ENCODE measurements around the gene TRIM14.
"Not testable (repeated sequence)": the region's sequence is repeated elsewhere in the genome, so short reads cannot be mapped to it uniquely, and the experiment has no call there.

Gene TRIM14

GRCh38 chr9:98117984-98118639, 910 bp downstream of the TRIM14 start:
- in situ Hi-C loops (cut with HindIII; ENCODE audit: low sequenced_read_pairs): no loop called here

DNA sequence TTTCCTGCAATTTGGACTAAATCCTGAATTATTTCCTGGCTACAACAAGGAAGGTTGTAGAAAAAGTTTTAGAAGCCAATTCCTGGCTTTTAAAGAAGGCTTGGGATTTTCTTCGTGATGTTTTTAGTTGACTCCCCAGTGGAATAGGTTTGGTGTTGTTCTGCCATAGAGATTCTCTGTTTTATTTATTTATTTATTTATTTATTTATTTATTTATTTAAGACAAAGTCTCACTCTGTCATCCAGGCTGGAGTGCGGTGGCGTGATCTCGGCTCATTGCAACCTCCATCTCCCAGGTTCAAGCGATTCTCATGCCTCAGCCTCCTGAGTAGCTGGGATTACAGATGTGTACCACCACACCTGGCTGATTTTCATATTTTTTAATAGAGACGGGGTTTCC, 1.9 kb downstream of the TRIM14 start:
- DNase-seq (ENCODE audit: low read depth, low spot score); in situ Hi-C loops (cut with HindIII; ENCODE audit: low sequenced_read_pairs): not testable (repeated sequence)

More at GRCh38 chr9:98117984-98118639, 910 bp downstream of the TRIM14 start:
- TF ChIP-seq, protein P1, sequence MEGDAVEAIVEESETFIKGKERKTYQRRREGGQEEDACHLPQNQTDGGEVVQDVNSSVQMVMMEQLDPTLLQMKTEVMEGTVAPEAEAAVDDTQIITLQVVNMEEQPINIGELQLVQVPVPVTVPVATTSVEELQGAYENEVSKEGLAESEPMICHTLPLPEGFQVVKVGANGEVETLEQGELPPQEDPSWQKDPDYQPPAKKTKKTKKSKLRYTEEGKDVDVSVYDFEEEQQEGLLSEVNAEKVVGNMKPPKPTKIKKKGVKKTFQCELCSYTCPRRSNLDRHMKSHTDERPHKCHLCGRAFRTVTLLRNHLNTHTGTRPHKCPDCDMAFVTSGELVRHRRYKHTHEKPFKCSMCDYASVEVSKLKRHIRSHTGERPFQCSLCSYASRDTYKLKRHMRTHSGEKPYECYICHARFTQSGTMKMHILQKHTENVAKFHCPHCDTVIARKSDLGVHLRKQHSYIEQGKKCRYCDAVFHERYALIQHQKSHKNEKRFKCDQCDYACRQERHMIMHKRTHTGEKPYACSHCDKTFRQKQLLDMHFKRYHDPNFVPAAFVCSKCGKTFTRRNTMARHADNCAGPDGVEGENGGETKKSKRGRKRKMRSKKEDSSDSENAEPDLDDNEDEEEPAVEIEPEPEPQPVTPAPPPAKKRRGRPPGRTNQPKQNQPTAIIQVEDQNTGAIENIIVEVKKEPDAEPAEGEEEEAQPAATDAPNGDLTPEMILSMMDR (IDR thresholded peaks at IDR 0.05; ENCODE audit: low read depth, low read length): peak; percentile 11
- DNase-seq (ENCODE audit: low read depth, low spot score): no peak
- H3K4me3 ChIP-seq (ENCODE audit: low read depth, low read length): peak overlapping the region; percentile 56

GRCh38 chr9:98109052-98109451, 10.0 kb downstream of the TRIM14 start:
- in situ Hi-C loops (cut with HindIII; ENCODE audit: low sequenced_read_pairs): no loop called here
- no peak overlapping the region for H3K4me3 ChIP-seq (ENCODE audit: low read depth, low read length)
- TF ChIP-seq, protein P1 (IDR thresholded peaks at IDR 0.05; ENCODE audit: low read depth, low read length): no peak
- no peak for DNase-seq (ENCODE audit: low read depth, low spot score)

More for the DNA sequence above, 1.9 kb downstream of the TRIM14 start:
- not testable (repeated sequence) for H3K4me3 ChIP-seq (ENCODE audit: low read depth, low read length)

- H3K4me3 ChIP-seq (ENCODE audit: low read depth, low read length): no peak overlapping the region
- TF ChIP-seq, protein P1 (IDR thresholded peaks at IDR 0.05; ENCODE audit: low read depth, low read length): no peak
- no peak for DNase-seq (ENCODE audit: low read depth, low spot score)
- in situ Hi-C loops (cut with HindIII; ENCODE audit: low sequenced_read_pairs): no loop called here
Measured at GRCh38 chr9:98108531-98109031, 10.4 kb downstream of the TRIM14 start.

DNA sequence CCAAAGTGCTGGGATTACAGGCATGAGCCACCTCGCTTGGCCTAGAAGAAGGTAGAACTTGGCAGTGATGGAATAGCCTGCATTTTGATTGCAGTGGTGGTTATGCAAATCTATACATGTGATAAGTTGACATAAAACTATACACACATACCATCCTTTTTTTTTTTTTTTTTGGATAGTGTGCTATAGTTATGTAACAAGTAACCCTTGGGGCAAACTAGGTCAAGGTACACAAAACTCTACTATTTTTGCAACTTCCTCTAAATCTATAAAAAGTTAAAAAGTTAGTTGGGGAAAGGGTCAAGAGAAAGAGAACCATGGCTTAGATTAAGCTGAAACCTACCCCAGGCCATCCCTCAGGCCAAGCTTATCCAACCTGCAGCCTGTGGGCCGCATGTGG, 11.1 kb downstream of the TRIM14 start:
- DNase-seq (ENCODE audit: low read depth, low spot score): no peak
- in situ Hi-C loops (cut with HindIII; ENCODE audit: low sequenced_read_pairs): no loop called here
- TF ChIP-seq, protein P1 (IDR thresholded peaks at IDR 0.05; ENCODE audit: low read depth, low read length): no peak
- H3K4me3 ChIP-seq (ENCODE audit: low read depth, low read length): no peak overlapping the region

GRCh38 chr9:98105006-98105405, 14.0 kb downstream of the TRIM14 start:
- H3K4me3 ChIP-seq (ENCODE audit: low read depth, low read length): no peak overlapping the region
- no peak for DNase-seq (ENCODE audit: low read depth, low spot score)
- TF ChIP-seq, protein P1 (IDR thresholded peaks at IDR 0.05; ENCODE audit: low read depth, low read length): no peak
- in situ Hi-C loops (cut with HindIII; ENCODE audit: low sequenced_read_pairs): no loop called here

GRCh38 chr9:98104445-98104881, 14.6 kb downstream of the TRIM14 start:
- in situ Hi-C loops (cut with HindIII; ENCODE audit: low sequenced_read_pairs): no loop called here
- no peak overlapping the region for H3K4me3 ChIP-seq (ENCODE audit: low read depth, low read length)
- TF ChIP-seq, protein P1 (IDR thresholded peaks at IDR 0.05; ENCODE audit: low read depth, low read length): no peak
- DNase-seq (ENCODE audit: low read depth, low spot score): no peak

Data from astrocyte of the spinal cord (primary cell).